HG03280 (cell line): ENCODE data around the gene GRIK4.

Experiments
- ATAC-seq: cut with Tn5 transposase; IDR thresholded peaks from one replicate; pipeline ENCODE4 v1.9.1; 2021; ENCODE audit warnings: mild to moderate bottlenecking, moderate library complexity; ENCODE audit not compliant: unreplicated experiment

The GRIK4 gene

GRCh38 chr11:120859552-120860295 is 348.2 kb downstream of the GRIK4 start:
- ATAC-seq, result no peak

GRCh38 chr11:120863359-120863758 is 351.8 kb downstream of the GRIK4 start:
- no peak for ATAC-seq

- no peak for ATAC-seq
Measured at GRCh38 chr11:120867024-120867423, 355.5 kb downstream of the GRIK4 start.

- no peak for ATAC-seq
Measured at GRCh38 chr11:120867531-120867930, 356.0 kb downstream of the GRIK4 start.

GRCh38 chr11:120867988-120868387 is 356.4 kb downstream of the GRIK4 start:
- ATAC-seq, result no peak

- ATAC-seq, result no peak
Measured at GRCh38 chr11:120869097-120869496, 357.5 kb downstream of the GRIK4 start.

- ATAC-seq, result no peak
Measured at GRCh38 chr11:120869516-120870011, 358.0 kb downstream of the GRIK4 start.

- no peak for ATAC-seq
Measured at GRCh38 chr11:120871194-120871593, 359.6 kb downstream of the GRIK4 start.

- no peak for ATAC-seq
Measured at GRCh38 chr11:120871924-120872323, 360.4 kb downstream of the GRIK4 start.

- ATAC-seq, result no peak
Measured at GRCh38 chr11:120873966-120874735, 362.6 kb downstream of the GRIK4 start.

- ATAC-seq, result no peak
Measured at GRCh38 chr11:120875986-120876385, 364.4 kb downstream of the GRIK4 start.

- ATAC-seq, result no peak
Measured at GRCh38 chr11:120877746-120878365, 366.3 kb downstream of the GRIK4 start.

GRCh38 chr11:120878781-120879180 is 367.2 kb downstream of the GRIK4 start:
- no peak for ATAC-seq

- no peak for ATAC-seq
Measured at GRCh38 chr11:120880498-120881175, 369.1 kb downstream of the GRIK4 start.

GRCh38 chr11:120881596-120881995 is 370.0 kb downstream of the GRIK4 start:
- ATAC-seq, result no peak

- ATAC-seq, result no peak
Measured at GRCh38 chr11:120882175-120882574, 370.6 kb downstream of the GRIK4 start.

GRCh38 chr11:120883404-120884080 is 372.0 kb downstream of the GRIK4 start:
- no peak for ATAC-seq

- ATAC-seq, result no peak
Measured at GRCh38 chr11:120884154-120885020, 372.8 kb downstream of the GRIK4 start.

GRCh38 chr11:120890609-120891320 is 379.2 kb downstream of the GRIK4 start:
- ATAC-seq, result no peak
